H1 (cell line): ENCODE measurements around the gene MRPS26. TPM values are rescaled to one million over a fixed set of nuclear protein-coding genes. Genes with fewer than 3 reads are reported as not detected.

Experiments used
- CTCF ChIA-PET: fragments of 300-600 bp; sonication (Branson Sonifier 250); formaldehyde crosslinking; loops from one replicate; lab custom pipeline; 2021; ENCODE audit not compliant: partially characterized antibody; lab: Charles Lee
- POLR2A ChIA-PET: fragments of 300-600 bp; sonication (Branson Sonifier 250); formaldehyde crosslinking; loops from one replicate; lab custom pipeline; 2021; ENCODE audit warnings: inconsistent platforms; ENCODE audit not compliant: partially characterized antibody; lab: Charles Lee
- DNase-seq, 2 experiments: peaks; one replicate each; pipeline versions ENCODE4 v3.0.0 to v3.0.0-alpha.2; 2010 to 2022; ENCODE audit warnings: low spot score in 2 of 2, low read depth in 1 of 2, mixed read lengths in 1 of 2
- FAIRE-seq: peaks from 2 replicates; lab custom pipeline; 2011; peaks lifted over from hg19 to GRCh38; lab: Jason Lieb, UNC
- H2AFZ ChIP-seq: 2 replicates; pipeline ENCODE4 v1.8.1; 2012; ENCODE audit warnings: low read length, inconsistent platforms
- H2AK5ac ChIP-seq: 2 replicates; pipeline ENCODE4 v1.6.1; 2013; ENCODE audit warnings: low read depth, low read length
- H2BK120ac ChIP-seq: replicated peaks from 2 replicates; pipeline ENCODE3; 2013; ENCODE audit warnings: low read depth, low read length, inconsistent platforms
- H2BK12ac ChIP-seq: 2 replicates; pipeline ENCODE4 v1.6.1; 2013; ENCODE audit warnings: low read depth, low read length
- H2BK15ac ChIP-seq: 2 replicates; pipeline ENCODE4 v1.6.1; 2013; ENCODE audit warnings: low read length
- H2BK20ac ChIP-seq: 2 replicates; pipeline ENCODE4 v1.6.1; 2013; ENCODE audit warnings: low read length
- H2BK5ac ChIP-seq: 2 replicates; pipeline ENCODE4 v1.6.1; 2013; ENCODE audit warnings: low read depth, low read length
- H3K14ac ChIP-seq: 2 replicates; pipeline ENCODE4 v1.6.1; 2013; ENCODE audit warnings: inconsistent platforms; ENCODE audit not compliant: insufficient read length
- H3K18ac ChIP-seq: 2 replicates; pipeline ENCODE4 v1.6.1; 2013; ENCODE audit warnings: low read length; ENCODE audit errors: extremely low read depth
- H3K23ac ChIP-seq: 2 replicates; pipeline ENCODE4 v1.6.1; 2013; ENCODE audit warnings: inconsistent platforms; ENCODE audit not compliant: insufficient read length
- H3K23me2 ChIP-seq: 2 replicates; pipeline ENCODE4 v1.6.1; 2013; ENCODE audit warnings: low read depth, low read length
- H3K27ac ChIP-seq: 2 replicates; pipeline ENCODE4 v1.6.1; 2011; ENCODE audit warnings: low read depth, low read length, inconsistent platforms
- H3K27me3 ChIP-seq, 4 experiments: replicated peaks in 1 of 4; 1 replicate in 1 of 4; 2 replicates in 3 of 4; pipeline versions ENCODE4 v1.6.1 to v1.8.1; 2011 to 2013; ENCODE audit warnings: low read length in 3 of 4, mild to moderate bottlenecking in 3 of 4, inconsistent platforms in 2 of 4, mixed read lengths in 2 of 4, moderate library complexity in 1 of 4; ENCODE audit not compliant: control insufficient read depth in 3 of 4, insufficient read depth in 3 of 4; ENCODE audit errors: extremely low read depth in 1 of 4
- H3K36me3 ChIP-seq, 4 experiments: 2 replicates each; pipeline versions ENCODE4 v1.6.1 to v1.8.1; 2011 to 2013; ENCODE audit warnings: mild to moderate bottlenecking in 4 of 4, low read length in 3 of 4, moderate library complexity in 2 of 4, control low read depth in 1 of 4, inconsistent platforms in 1 of 4; ENCODE audit not compliant: insufficient read depth in 4 of 4, control insufficient read depth in 2 of 4
- H3K4ac ChIP-seq: replicated peaks from 2 replicates; pipeline ENCODE3; 2013; ENCODE audit warnings: low read length, low read depth, mixed read lengths, inconsistent platforms; ENCODE audit not compliant: insufficient read length
- H3K4me1 ChIP-seq, 4 experiments: replicated peaks in 1 of 4; 1 replicate in 1 of 4; 2 replicates in 3 of 4; pipeline versions ENCODE4 v1.6.1 to v1.8.1; 2011 to 2013; ENCODE audit warnings: low read length in 3 of 4, inconsistent platforms in 2 of 4, mixed read lengths in 1 of 4; ENCODE audit not compliant: insufficient read depth in 4 of 4, control insufficient read depth in 3 of 4
- H3K4me2 ChIP-seq, 2 experiments: 2 replicates each; pipeline versions ENCODE4 v1.6.1 to v1.8.1; 2011 to 2013; ENCODE audit warnings: low read depth in 2 of 2, low read length in 2 of 2, control low read depth in 1 of 2, inconsistent platforms in 1 of 2, mild to moderate bottlenecking in 1 of 2; ENCODE audit not compliant: insufficient read depth in 1 of 2
- H3K4me3 ChIP-seq, 4 experiments: fragments of 200-600, 300-600 bp in 1 of 4; sonication (generic), shearing (Covaris generic), sonication (Bioruptor Twin) in 1 of 4; 2 replicates each; pipeline versions ENCODE4 v1.5.1 to v1.8.1; 2011 to 2016; ENCODE audit warnings: low read length in 4 of 4, low read depth in 3 of 4, control low read depth in 2 of 4, inconsistent platforms in 2 of 4, mild to moderate bottlenecking in 2 of 4, mixed read lengths in 1 of 4, moderate library complexity in 1 of 4; ENCODE audit not compliant: insufficient read depth in 2 of 4; ENCODE audit errors: extremely low read depth in 1 of 4
- H3K56ac ChIP-seq: replicated peaks from 2 replicates; pipeline ENCODE3; 2013; ENCODE audit warnings: low read depth, mild to moderate bottlenecking, mixed read lengths, low read length, inconsistent platforms; ENCODE audit not compliant: insufficient read length
- H3K79me1 ChIP-seq: 2 replicates; pipeline ENCODE4 v1.6.1; 2013; ENCODE audit warnings: low read depth, low read length, control low read depth
- H3K79me2 ChIP-seq, 2 experiments: 2 replicates each; pipeline versions ENCODE4 v1.6.1 to v1.8.1; 2012 to 2013; ENCODE audit warnings: low read length in 2 of 2, mild to moderate bottlenecking in 2 of 2, inconsistent platforms in 1 of 2; ENCODE audit not compliant: insufficient read depth in 2 of 2, control insufficient read depth in 1 of 2
- H3K9ac ChIP-seq, 4 experiments: replicated peaks in 1 of 4; 1 replicate in 1 of 4; 2 replicates in 3 of 4; pipeline versions ENCODE4 v1.6.1 to v1.8.1; 2011 to 2013; ENCODE audit warnings: low read depth in 3 of 4, low read length in 3 of 4, control low read depth in 2 of 4, mild to moderate bottlenecking in 2 of 4, moderate library complexity in 2 of 4, inconsistent platforms in 1 of 4; ENCODE audit errors: extremely low read depth in 1 of 4
- H3K9me3 ChIP-seq, 2 experiments: 2 replicates each; pipeline versions ENCODE4 v1.6.1 to v1.8.1; 2012 to 2013; ENCODE audit warnings: mild to moderate bottlenecking in 2 of 2, moderate library complexity in 2 of 2, control low read depth in 1 of 2, inconsistent platforms in 1 of 2, low read depth in 1 of 2, low read length in 1 of 2, mixed read lengths in 1 of 2; ENCODE audit not compliant: insufficient read depth in 2 of 2
- H4K20me1 ChIP-seq, 2 experiments: replicated peaks in 1 of 2; 2 replicates each; pipeline versions ENCODE3 to v1.8.1; 2011 to 2013; ENCODE audit warnings: inconsistent platforms in 2 of 2, low read length in 2 of 2, mild to moderate bottlenecking in 1 of 2; ENCODE audit not compliant: insufficient read depth in 2 of 2, control insufficient read depth in 1 of 2
- H4K5ac ChIP-seq: 2 replicates; pipeline ENCODE4 v1.6.1; 2013; ENCODE audit warnings: low read length, low read depth, mixed read lengths, inconsistent platforms; ENCODE audit not compliant: insufficient read length
- H4K8ac ChIP-seq: 2 replicates; pipeline ENCODE4 v1.8.0; 2013; ENCODE audit warnings: mild to moderate bottlenecking, moderate library complexity, low read length, inconsistent platforms; ENCODE audit not compliant: insufficient read depth; ENCODE audit errors: extremely low read depth
- H4K91ac ChIP-seq: replicated peaks from 2 replicates; pipeline ENCODE3; 2013; ENCODE audit warnings: low read length, mixed read lengths, inconsistent platforms; ENCODE audit not compliant: insufficient read length
- GTF2F1 ChIP-seq: IDR thresholded peaks from 2 replicates; pipeline ENCODE4 v1.6.1; 2012; ENCODE audit warnings: low read depth, low read length, improper control_type of control experiment, borderline replicate concordance
- SAP30 ChIP-seq: fragments of 300-600 bp; sonication (generic); IDR thresholded peaks from 2 replicates; pipeline ENCODE4 v1.7.1; 2012; ENCODE audit warnings: low read length, moderate library complexity, mild to moderate bottlenecking, inconsistent platforms; ENCODE audit not compliant: insufficient read depth, insufficient replicate concordance
- SIN3A ChIP-seq, 2 experiments: IDR thresholded peaks in 1 of 2; conservative IDR thresholded peaks in 1 of 2; 2 replicates each; pipeline ENCODE4 v1.6.1; 2011 to 2012; ENCODE audit warnings: low read length in 2 of 2, improper control_type of control experiment in 1 of 2, low read depth in 1 of 2, mild to moderate bottlenecking in 1 of 2
- SUZ12 ChIP-seq: fragments of 200-600 bp; sonication (generic); IDR thresholded peaks from 2 replicates; pipeline ENCODE4 v1.6.1; 2012; ENCODE audit warnings: mild to moderate bottlenecking, inconsistent platforms, low read length, moderate library complexity, mixed read lengths
- ZNF274 ChIP-seq: IDR thresholded peaks from 2 replicates; pipeline ENCODE4 v1.7.0; 2012; ENCODE audit warnings: low read length, borderline replicate concordance; ENCODE audit errors: extremely low read depth
- WGBS, 2 experiments: shearing (Covaris generic) in 1 of 2; methylation state at CpG; one replicate each; pipeline versions ENCODE4 v1.1.6 to v1.1.7; 2013 to 2015; ENCODE audit warnings: low lambda C conversion rate in 2 of 2, mixed read lengths in 2 of 2, inconsistent platforms in 1 of 2, low coverage in 1 of 2, missing lambda C conversion rate in 1 of 2; ENCODE audit not compliant: insufficient replicate concordance in 2 of 2, insufficient coverage in 1 of 2, insufficient read length in 1 of 2; ENCODE audit errors: extremely low coverage in 1 of 2, missing lambda C conversion rate in 1 of 2; 5-methylcytosine and 5-hydroxymethylcytosine counted together
- polyA plus RNA-seq, 7 experiments: library from polyadenylated mRNA; depleted of rRNA in 3 of 7; stranded (reverse) in 5 of 7; unstranded in 2 of 7; fragments of >200 nt in 5 of 7; fragments of 200-250 nt in 2 of 7; gene quantifications; 1 replicate in 5 of 7; 2 replicates in 1 of 7; 4 replicates in 1 of 7; pipeline versions ENCODE4 v1.2.1 to v1.2.3, GENCODE V29; 2011 to 2013; ENCODE audit warnings: missing spikeins in 2 of 7, mixed read lengths in 2 of 7
- total RNA-seq: library from RNA; stranded (reverse); fragmentation: NEBNext Ultra II Directional; extraction: Animal tissue kit (Norgen Biotek cat#: 25700); gene quantifications from 2 replicates; pipeline ENCODE4 v1.2.1, GENCODE V29; 2021
- TF ChIP-seq, protein P1 (sequence below): IDR thresholded peaks from 2 replicates; pipeline ENCODE4 v1.6.1; 2012; ENCODE audit warnings: inconsistent platforms
- TF ChIP-seq, protein P2 (sequence below): IDR thresholded peaks from 2 replicates; pipeline ENCODE4 v1.6.1; 2012; ENCODE audit warnings: low read length, inconsistent platforms
- TF ChIP-seq, protein P3 (sequence below): IDR thresholded peaks from 2 replicates; pipeline ENCODE4 v1.6.1; 2011; ENCODE audit warnings: low read depth, mild to moderate bottlenecking, low read length; ENCODE audit not compliant: insufficient read depth

MRPS26 gene
- total and polyA plus RNA-seq, 2 of the 8 experiments (the other 6 are each of a cell fraction or from before 2014, with no cell fraction given) = 83.6 to 103 TPM

GRCh38 chr20:3082306-3082951, 36.6 kb downstream of the MRPS26 start:
- Histone ChIP-seq H2AK5ac (no peak overlapping the region), H3K18ac (peak overlapping the region; percentile 81), H4K5ac (no peak overlapping the region), H2BK5ac (no peak overlapping the region), H3K14ac (no peak overlapping the region), H3K9ac (no peak overlapping the region), H2BK12ac (0 out of 2 replicates have a peak overlapping the region, but pooled peaks have one; percentile 23), H3K4me3 (peak overlapping the region; percentile 6 to 63 (median 18); a peak in 6 of 8 replicates), H3K27me3 (peaks cover 27 to 43% (median 37%) of the 10 kb centered on the region in 4 experiments), H3K36me3 (no peaks in the 10 kb centered on the region), H3K4me1 (peaks cover 0 to 8% (median 6%) of the 10 kb centered on the region in 4 experiments; a peak in 5 of 7 replicates), H3K23me2 (peaks cover 11% of the 10 kb centered on the region; the same call in 1 of the 2 replicates), H2BK15ac (no peak overlapping the region), H3K79me1 (no peaks in the 10 kb centered on the region), H3K79me2 (no peaks in the 10 kb centered on the region), H3K9me3 (no peaks in the 10 kb centered on the region), H4K91ac (no peak overlapping the region), H3K4me2 (peak overlapping the region; percentile 62 to 86), H3K23ac (no peak overlapping the region), H2AFZ (peak overlapping the region; percentile 93; the same call in 1 of the 2 replicates), H4K20me1 (no peaks in the 10 kb centered on the region), H3K27ac (no peak overlapping the region), H3K4ac (no peak overlapping the region), H3K56ac (no peak overlapping the region), H2BK20ac (no peak overlapping the region), H4K8ac (no peak overlapping the region), H2BK120ac (no peak overlapping the region)
- ChIA-PET CTCF (interaction anchor here (0.6 to 0.9 kb wide), 3 partner anchors 25 to 1171 kb away, joined by 3 to 4 read pairs (median 4); no protein-coding TSS in a partner anchor), POLR2A (interaction anchor here (2.7 kb wide), 1 partner anchor 10 kb away, joined by 14 read pairs; no protein-coding TSS in a partner anchor)
- no peak for FAIRE-seq
- 20% methylated on average over 28 of the region's 71 CpGs; no CpG with 5 or more reads in 1 of the 2 experiments for WGBS, 2 experiments
- DNase-seq = no peak
- TF ChIP-seq, protein P1, sequence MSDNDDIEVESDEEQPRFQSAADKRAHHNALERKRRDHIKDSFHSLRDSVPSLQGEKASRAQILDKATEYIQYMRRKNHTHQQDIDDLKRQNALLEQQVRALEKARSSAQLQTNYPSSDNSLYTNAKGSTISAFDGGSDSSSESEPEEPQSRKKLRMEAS = 0 out of 2 replicates have a peak, but pooled peaks have one; percentile 15
- peak; percentile 95 for TF ChIP-seq SUZ12
- TF ChIP-seq SIN3A (conservative IDR thresholded peaks at IDR 0.05 in 1 of 2, IDR thresholded peaks at IDR 0.05 in 1 of 2; ENCODE audit: low read depth in 1 of 2, low read length in 2 of 2) = no peak
- TF ChIP-seq SAP30 = no peak
- TF ChIP-seq GTF2F1 = no peak
- TF ChIP-seq, protein P2, sequence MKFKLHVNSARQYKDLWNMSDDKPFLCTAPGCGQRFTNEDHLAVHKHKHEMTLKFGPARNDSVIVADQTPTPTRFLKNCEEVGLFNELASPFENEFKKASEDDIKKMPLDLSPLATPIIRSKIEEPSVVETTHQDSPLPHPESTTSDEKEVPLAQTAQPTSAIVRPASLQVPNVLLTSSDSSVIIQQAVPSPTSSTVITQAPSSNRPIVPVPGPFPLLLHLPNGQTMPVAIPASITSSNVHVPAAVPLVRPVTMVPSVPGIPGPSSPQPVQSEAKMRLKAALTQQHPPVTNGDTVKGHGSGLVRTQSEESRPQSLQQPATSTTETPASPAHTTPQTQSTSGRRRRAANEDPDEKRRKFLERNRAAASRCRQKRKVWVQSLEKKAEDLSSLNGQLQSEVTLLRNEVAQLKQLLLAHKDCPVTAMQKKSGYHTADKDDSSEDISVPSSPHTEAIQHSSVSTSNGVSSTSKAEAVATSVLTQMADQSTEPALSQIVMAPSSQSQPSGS = no peak
- TF ChIP-seq ZNF274 = no peak
- TF ChIP-seq, protein P3, sequence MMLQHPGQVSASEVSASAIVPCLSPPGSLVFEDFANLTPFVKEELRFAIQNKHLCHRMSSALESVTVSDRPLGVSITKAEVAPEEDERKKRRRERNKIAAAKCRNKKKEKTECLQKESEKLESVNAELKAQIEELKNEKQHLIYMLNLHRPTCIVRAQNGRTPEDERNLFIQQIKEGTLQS = no peak
